PFSK-1 (cell line): ENCODE measurements around the gene PSME1.

Source experiments
- FOXP2 ChIP-seq: optimal IDR thresholded peaks from 2 replicates; pipeline ENCODE3; 2011; ENCODE audit warnings: borderline replicate concordance, control low read depth, inconsistent platforms; ENCODE audit not compliant: insufficient read depth; ENCODE audit errors: extremely low read length, extremely low read depth
- POLR2AphosphoS5 ChIP-seq: IDR thresholded peaks from 2 replicates; pipeline ENCODE4 v1.6.1; 2012; ENCODE audit warnings: low read depth, mild to moderate bottlenecking, control low read depth, low read length, moderate library complexity
- REST ChIP-seq, 2 experiments: IDR thresholded peaks; 2 replicates each; pipeline versions ENCODE4 v1.6.1 to v1.8.0; 2011 to 2012; ENCODE audit warnings: low read depth in 2 of 2, low read length in 2 of 2, control low read depth in 1 of 2, inconsistent platforms in 1 of 2, mild to moderate bottlenecking in 1 of 2, moderate library complexity in 1 of 2; ENCODE audit not compliant: insufficient read depth in 1 of 2
- SIN3A ChIP-seq: IDR thresholded peaks from 2 replicates; pipeline ENCODE4 v1.6.1; 2012; ENCODE audit warnings: mild to moderate bottlenecking, low read length, moderate library complexity, borderline replicate concordance; ENCODE audit not compliant: insufficient read depth
- TAF1 ChIP-seq: IDR thresholded peaks from 2 replicates; pipeline ENCODE4 v1.6.1; 2012; ENCODE audit warnings: low read length, control low read depth, borderline replicate concordance; ENCODE audit not compliant: insufficient read depth

Gene PSME1

GRCh38 chr14:24187539-24187915 is 51.5 kb downstream of the PSME1 start:
- TF ChIP-seq POLR2AphosphoS5, result no peak
- no peak for TF ChIP-seq SIN3A
- no peak for TF ChIP-seq FOXP2
- no peak for TF ChIP-seq TAF1
- TF ChIP-seq REST (IDR thresholded peaks at IDR 0.05; ENCODE audit: insufficient read depth in 1 of 2, low read depth in 2 of 2, low read length in 2 of 2), result no peak
